Panc1 (cell line): Measurements from ENCODE around the gene SARDH.

ENCODE experiments used
- TF ChIP-seq, protein P1 (sequence below): fragments of 450-650 bp; IDR thresholded peaks from 2 replicates; pipeline ENCODE4 v1.5.1; 2017; ENCODE audit warnings: mild to moderate bottlenecking
- TF ChIP-seq, protein P2 (sequence below), 2 experiments: IDR thresholded peaks; 2 replicates each; pipeline ENCODE4 v1.6.1; 2011 to 2012; ENCODE audit warnings: low read depth in 2 of 2, control low read depth in 1 of 2, low read length in 1 of 2, mild to moderate bottlenecking in 1 of 2, moderate library complexity in 1 of 2; ENCODE audit not compliant: insufficient read depth in 1 of 2

DNA sequence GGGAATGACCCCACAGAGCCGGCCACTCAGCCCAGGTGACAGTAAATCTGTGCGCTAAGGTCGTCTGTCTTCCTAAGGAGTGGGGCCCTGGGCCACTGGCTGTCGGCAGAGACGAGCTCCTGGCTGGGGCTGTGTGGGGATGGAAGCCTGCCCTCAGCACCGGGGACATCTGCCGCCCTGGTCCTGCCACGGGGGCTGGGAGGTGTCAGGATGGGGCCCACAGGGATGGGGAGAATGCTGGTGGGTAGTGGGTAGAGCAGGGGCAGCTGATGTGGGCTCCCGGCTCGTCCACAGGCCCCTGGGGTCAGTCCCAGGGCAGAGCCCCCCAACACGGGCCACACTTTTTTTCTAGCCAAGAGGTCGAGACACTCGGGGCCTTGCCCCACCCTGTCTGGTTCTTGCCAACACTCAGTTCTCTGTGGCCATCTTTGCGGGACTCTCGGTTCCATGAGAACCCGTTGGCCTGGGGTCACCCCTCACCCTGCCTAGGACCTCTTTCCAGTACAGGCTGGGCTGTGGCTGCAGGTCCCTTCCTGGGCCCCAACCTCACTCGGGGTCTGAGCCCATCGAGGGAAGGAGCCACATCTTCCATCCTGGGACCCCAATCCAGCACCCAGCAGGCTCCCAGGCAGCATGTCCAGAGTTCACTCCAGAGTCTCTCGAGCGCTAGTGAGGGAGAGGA is 57.0 kb downstream of the SARDH start:
- TF ChIP-seq, protein P1, sequence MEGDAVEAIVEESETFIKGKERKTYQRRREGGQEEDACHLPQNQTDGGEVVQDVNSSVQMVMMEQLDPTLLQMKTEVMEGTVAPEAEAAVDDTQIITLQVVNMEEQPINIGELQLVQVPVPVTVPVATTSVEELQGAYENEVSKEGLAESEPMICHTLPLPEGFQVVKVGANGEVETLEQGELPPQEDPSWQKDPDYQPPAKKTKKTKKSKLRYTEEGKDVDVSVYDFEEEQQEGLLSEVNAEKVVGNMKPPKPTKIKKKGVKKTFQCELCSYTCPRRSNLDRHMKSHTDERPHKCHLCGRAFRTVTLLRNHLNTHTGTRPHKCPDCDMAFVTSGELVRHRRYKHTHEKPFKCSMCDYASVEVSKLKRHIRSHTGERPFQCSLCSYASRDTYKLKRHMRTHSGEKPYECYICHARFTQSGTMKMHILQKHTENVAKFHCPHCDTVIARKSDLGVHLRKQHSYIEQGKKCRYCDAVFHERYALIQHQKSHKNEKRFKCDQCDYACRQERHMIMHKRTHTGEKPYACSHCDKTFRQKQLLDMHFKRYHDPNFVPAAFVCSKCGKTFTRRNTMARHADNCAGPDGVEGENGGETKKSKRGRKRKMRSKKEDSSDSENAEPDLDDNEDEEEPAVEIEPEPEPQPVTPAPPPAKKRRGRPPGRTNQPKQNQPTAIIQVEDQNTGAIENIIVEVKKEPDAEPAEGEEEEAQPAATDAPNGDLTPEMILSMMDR: no peak
- TF ChIP-seq, protein P2, sequence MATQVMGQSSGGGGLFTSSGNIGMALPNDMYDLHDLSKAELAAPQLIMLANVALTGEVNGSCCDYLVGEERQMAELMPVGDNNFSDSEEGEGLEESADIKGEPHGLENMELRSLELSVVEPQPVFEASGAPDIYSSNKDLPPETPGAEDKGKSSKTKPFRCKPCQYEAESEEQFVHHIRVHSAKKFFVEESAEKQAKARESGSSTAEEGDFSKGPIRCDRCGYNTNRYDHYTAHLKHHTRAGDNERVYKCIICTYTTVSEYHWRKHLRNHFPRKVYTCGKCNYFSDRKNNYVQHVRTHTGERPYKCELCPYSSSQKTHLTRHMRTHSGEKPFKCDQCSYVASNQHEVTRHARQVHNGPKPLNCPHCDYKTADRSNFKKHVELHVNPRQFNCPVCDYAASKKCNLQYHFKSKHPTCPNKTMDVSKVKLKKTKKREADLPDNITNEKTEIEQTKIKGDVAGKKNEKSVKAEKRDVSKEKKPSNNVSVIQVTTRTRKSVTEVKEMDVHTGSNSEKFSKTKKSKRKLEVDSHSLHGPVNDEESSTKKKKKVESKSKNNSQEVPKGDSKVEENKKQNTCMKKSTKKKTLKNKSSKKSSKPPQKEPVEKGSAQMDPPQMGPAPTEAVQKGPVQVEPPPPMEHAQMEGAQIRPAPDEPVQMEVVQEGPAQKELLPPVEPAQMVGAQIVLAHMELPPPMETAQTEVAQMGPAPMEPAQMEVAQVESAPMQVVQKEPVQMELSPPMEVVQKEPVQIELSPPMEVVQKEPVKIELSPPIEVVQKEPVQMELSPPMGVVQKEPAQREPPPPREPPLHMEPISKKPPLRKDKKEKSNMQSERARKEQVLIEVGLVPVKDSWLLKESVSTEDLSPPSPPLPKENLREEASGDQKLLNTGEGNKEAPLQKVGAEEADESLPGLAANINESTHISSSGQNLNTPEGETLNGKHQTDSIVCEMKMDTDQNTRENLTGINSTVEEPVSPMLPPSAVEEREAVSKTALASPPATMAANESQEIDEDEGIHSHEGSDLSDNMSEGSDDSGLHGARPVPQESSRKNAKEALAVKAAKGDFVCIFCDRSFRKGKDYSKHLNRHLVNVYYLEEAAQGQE (IDR thresholded peaks at IDR 0.05; ENCODE audit: insufficient read depth in 1 of 2, low read depth in 2 of 2, low read length in 1 of 2): no peak
